HS-5 (cell line): ENCODE results near the gene MAN1A2.

Source experiments
- DNase-seq: peaks from one replicate; pipeline ENCODE4 v3.0.0-alpha.2; 2012; ENCODE audit warnings: low read depth

MAN1A2 gene

DNA sequence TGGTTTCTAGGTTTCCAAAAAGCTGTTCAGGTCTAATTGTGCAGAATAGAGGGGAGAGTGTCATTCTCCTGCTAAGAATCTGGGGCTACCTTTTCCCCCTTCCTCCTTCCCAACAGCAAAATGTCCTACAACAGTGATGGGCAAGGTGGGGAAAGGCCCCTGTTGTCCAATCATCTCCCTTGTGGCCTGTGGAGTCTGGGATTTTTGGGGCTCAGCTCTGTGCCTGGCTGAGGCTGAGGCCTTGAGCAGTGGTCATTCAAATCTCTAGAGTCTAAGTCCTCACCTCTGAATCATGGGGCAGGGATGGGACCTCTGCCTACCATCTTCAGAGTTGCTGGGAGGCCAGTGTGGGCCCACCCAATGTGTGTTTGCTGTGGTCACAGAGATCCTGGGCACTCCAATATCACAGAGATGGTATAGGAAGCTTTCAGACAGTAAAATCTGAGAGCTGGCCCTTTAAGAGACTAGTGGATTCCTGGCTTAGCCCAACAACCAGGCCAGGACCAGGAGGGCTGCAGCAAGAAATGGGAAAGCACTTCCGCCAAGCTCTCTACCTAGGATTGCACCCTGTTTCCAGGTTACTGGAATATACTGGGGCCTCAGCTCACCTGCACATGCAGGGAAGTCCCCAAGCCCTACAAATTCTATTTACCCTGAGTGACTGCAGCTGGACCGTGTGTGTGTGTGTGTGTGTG is 210.1 kb downstream of the MAN1A2 start:
- no peak for DNase-seq

DNA sequence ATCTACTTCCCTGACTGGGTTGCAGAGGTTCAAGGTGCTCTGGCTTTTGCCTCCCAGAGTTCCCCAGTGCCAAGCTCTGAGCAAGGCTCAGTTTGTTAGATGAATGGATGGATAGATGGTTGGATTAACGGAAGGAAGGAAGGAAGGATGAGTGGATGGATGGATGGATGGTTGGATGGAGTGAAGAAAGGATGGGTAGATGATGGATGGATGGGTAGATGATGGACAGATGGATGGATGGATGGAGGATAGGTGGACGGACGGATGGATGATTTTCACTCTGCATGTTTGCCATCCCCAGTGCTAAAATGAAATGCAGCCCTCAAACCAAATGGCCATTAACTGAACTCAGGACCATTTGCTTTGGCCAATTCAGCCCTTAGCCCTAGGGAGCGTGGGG is 211.2 kb downstream of the MAN1A2 start:
- no peak for DNase-seq
